Mesothelial cell of epicardium (in vitro differentiated cells): ENCODE data around the gene PALD1. TPM values are rescaled to one million over a fixed set of nuclear protein-coding genes. Genes with fewer than 3 reads are reported as not detected.

ENCODE experiments used
- DNase-seq, 2 experiments: peaks; one replicate each; pipeline ENCODE4 v3.0.0; 2021; ENCODE audit warnings: low spot score in 2 of 2; ENCODE audit not compliant: unreplicated experiment in 2 of 2
- H3K27ac Mint-ChIP-seq: 2 replicates; pipeline ENCODE4 v1.8.0; 2021; ENCODE audit warnings: mixed read lengths
- H3K27me3 Mint-ChIP-seq: 2 replicates; pipeline ENCODE4 v1.8.0; 2021; ENCODE audit warnings: low read depth, mixed read lengths
- H3K36me3 Mint-ChIP-seq: 2 replicates; pipeline ENCODE4 v1.8.0; 2021; ENCODE audit warnings: mixed read lengths
- H3K4me1 Mint-ChIP-seq: 2 replicates; pipeline ENCODE4 v1.8.0; 2021; ENCODE audit warnings: mixed read lengths
- H3K4me3 Mint-ChIP-seq: 2 replicates; pipeline ENCODE4 v1.8.0; 2021; ENCODE audit warnings: mild to moderate bottlenecking, moderate library complexity, mixed read lengths
- H3K9me3 Mint-ChIP-seq: 2 replicates; pipeline ENCODE4 v1.8.0; 2021; ENCODE audit warnings: mixed read lengths
- total RNA-seq: library from RNA; stranded (reverse); gene quantifications from 3 replicates; pipeline ENCODE4 v1.2.1, GENCODE V29; 2021
- TF ChIP-seq, protein P1 (sequence below): fragments of 200-600 bp; sonication (generic); IDR thresholded peaks from one replicate; pipeline ENCODE4 v1.5.0; 2021; ENCODE audit warnings: antibody characterized with exemption; ENCODE audit not compliant: unreplicated experiment

PALD1 gene
- total RNA-seq, 1 donor from 2014 or later: 4.9 TPM

DNA sequence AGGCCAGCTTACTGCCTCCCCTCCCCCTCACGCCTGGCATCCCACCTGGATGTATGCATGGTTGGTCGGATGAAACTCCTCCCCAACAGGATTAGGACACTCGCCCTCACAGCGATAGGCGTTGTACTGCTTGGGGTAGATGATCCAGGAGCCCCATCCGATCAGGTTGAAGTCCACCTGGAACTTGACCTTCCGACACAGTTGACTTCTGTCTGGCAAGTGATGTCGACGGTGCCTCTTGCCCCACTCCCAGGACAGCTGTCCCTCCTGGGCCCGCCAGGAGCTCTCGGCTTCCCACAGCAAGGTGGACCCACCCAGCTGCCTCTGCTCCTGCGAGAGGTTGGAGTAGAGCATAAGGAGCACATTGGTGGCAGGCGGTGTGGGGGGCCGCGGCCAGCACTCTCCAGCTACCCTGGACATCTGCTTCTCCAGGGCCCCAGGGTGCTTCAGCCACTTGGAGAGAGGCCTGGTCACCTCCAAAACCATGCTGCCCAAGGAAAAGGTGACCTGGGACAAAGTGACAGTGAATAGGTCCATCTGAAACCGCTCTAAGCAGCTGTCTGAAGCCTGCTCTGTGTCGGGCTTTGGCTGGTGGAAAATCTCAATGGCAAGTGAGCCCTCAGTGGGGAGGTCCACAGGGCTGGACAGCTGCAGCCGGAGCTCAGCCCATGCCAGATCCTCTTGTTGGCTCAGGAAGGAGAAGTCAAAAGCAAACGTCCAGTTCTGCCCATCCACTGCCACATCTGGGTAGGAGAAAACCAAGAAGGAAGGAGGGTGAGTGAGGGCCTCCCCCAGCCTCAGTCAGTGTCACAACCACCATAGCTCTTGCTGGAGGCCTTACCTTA lies 43.1 kb upstream of the PALD1 start:
- peaks cover 39% of the 10 kb centered on the region for H3K27me3 Mint-ChIP-seq
- peaks cover 3% of the 10 kb centered on the region for H3K4me1 Mint-ChIP-seq
- TF ChIP-seq, protein P1, sequence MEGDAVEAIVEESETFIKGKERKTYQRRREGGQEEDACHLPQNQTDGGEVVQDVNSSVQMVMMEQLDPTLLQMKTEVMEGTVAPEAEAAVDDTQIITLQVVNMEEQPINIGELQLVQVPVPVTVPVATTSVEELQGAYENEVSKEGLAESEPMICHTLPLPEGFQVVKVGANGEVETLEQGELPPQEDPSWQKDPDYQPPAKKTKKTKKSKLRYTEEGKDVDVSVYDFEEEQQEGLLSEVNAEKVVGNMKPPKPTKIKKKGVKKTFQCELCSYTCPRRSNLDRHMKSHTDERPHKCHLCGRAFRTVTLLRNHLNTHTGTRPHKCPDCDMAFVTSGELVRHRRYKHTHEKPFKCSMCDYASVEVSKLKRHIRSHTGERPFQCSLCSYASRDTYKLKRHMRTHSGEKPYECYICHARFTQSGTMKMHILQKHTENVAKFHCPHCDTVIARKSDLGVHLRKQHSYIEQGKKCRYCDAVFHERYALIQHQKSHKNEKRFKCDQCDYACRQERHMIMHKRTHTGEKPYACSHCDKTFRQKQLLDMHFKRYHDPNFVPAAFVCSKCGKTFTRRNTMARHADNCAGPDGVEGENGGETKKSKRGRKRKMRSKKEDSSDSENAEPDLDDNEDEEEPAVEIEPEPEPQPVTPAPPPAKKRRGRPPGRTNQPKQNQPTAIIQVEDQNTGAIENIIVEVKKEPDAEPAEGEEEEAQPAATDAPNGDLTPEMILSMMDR: no peak
- H3K36me3 Mint-ChIP-seq: peaks cover 4% of the 10 kb centered on the region
- no peaks in the 10 kb centered on the region for H3K9me3 Mint-ChIP-seq
- H3K27ac Mint-ChIP-seq: no peak overlapping the region
- no peak for DNase-seq
- no peak overlapping the region for H3K4me3 Mint-ChIP-seq

DNA sequence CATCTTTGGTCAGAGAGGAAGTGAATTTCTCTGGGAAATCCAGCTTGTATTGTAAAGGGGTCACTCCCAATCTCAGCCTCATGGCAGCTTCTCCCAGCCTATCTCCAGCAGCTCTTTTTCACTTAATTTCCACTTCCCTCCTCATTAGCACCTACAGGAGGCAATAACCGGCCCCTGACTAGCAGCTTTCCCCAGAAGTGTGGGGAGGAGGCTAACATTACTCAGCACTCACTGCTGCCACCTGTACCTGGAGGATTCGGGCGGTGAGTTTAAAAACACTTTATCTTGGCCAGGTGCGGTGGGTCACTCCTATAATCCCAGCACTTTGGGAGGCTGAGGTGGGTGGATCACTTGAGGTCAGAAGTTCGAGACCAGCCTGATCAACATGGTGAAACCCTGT lies 40.8 kb upstream of the PALD1 start:
- Mint-ChIP-seq H3K4me3 (no peak overlapping the region), H3K36me3 (peaks cover 4% of the 10 kb centered on the region), H3K27ac (no peak overlapping the region), H3K4me1 (peaks cover 14% of the 10 kb centered on the region), H3K9me3 (no peaks in the 10 kb centered on the region), H3K27me3 (peaks cover 61% of the 10 kb centered on the region)
- DNase-seq: no peak
- TF ChIP-seq, protein P1: no peak

DNA sequence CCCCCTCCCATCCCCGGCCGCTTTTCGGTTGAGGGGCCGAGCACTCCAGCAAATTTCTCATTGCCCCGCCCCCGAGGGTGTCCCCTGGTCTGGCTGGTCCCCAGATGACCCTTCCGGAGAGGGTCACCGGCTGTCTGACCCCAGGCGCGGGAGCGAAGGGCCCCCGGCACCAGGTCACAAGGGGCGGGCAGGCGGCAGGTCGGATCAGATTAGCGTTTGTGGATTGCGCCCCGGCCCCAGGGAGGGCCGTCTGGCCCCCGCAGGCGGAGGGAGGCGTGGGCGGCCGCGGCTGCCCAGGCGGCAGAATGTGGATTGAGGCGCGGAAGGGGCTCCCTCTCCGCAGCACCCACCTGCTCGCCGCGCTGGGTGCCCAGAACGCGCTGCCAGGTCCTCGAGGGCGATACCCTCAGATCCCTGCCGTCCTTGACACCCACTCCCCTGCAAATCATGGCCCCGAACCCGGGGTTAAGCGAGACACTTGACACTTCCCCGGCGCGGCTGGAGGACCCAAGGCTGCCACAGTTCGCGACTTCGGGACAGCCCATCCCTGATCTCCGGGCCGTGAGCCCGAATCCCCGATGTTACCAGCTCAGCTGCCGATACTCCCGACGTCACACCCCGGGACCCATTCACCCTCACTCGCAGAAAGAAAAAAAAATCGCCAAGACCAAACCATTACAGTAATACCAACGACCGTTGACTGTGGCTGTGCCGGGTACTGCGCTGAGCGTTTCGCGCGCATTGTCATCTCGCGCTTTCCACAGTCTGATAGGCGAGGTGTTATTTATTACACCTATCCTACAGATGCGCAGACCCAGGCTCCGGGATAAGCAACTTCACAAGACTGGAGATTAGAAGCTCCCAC lies 38.0 kb upstream of the PALD1 start:
- Mint-ChIP-seq H3K4me3 (peak overlapping the region; percentile 56), H3K27ac (no peak overlapping the region), H3K36me3 (peaks cover 4% of the 10 kb centered on the region), H3K9me3 (no peaks in the 10 kb centered on the region), H3K27me3 (peaks cover 72% of the 10 kb centered on the region), H3K4me1 (peaks cover 16% of the 10 kb centered on the region)
- TF ChIP-seq, protein P1: no peak
- no peak for DNase-seq

DNA sequence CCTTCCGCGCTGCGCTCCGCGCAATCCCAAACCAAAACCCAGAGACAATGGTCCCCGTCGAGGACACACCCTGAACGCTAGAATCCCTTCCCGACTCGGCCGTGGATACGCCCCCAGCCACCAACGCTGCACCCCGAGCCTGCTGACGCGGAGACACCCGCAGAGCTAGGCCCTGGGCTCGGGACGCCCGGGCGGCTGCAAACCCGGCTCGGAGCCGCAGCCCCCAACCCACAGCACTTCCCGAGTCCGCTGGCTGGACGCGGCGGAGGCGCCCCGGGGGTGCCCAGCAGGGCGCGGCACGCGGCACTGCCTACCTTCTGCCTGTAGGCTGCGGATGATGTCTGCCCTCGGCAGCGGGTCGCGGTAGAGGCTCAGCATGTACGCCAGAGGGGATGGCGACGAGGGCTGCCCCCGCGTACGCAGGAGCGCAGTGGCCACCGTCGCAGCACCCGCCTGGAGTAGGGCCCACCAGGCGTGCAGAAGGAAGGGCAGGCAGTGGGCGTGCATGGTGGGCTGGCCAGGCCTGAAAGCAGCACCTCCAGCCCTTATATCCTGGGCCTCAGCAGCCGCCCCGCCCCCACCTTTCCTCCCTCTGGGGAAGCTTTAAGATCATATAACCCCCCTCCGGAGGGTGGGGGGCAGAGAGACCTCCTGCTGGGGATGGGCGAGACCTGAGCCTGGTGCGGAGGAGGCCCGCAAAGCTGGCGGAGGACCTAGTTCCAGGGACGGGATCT lies 37.2 kb upstream of the PALD1 start, which contains the start of gene NODAL:
NODAL (minus strand) TSS at position 521 of the 734 bp plus-strand sequence; CDS start at position 507, 14 bp downstream.
- peak within 1 kb of the TSS; percentile 56 for H3K4me3 Mint-ChIP-seq
- peaks cover 72% of the 10 kb centered on the region for H3K27me3 Mint-ChIP-seq
- H3K36me3 Mint-ChIP-seq: peaks cover 3% of the 10 kb centered on the region
- H3K4me1 Mint-ChIP-seq: peaks cover 21% of the 10 kb centered on the region
- TF ChIP-seq, protein P1: peak; percentile 24
- no peak within 1 kb of the TSS for H3K27ac Mint-ChIP-seq
- no peaks in the 10 kb centered on the region for H3K9me3 Mint-ChIP-seq
- no peak for DNase-seq

DNA sequence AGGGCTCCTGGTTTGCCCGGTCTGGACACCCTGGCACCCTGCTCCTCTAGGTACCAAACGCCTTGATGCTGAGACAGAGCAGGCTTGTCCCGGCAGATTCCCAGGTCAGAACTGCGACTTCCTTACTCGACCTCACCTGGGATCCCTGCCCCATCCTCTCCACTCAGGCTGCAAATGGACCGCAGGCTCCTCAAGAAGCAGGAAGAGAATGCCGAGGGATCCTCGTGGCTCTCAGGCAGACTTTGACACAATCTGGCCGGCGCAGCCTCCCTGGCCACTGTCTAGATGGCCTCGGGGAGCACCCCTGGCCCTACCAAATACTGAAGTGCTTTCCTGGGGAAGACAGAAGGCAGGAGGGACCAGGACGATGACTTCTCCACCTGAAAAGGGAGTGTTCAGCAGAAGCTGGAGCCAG lies 36.7 kb upstream of the PALD1 start:
- peaks cover 21% of the 10 kb centered on the region for H3K4me1 Mint-ChIP-seq
- H3K4me3 Mint-ChIP-seq: peak overlapping the region; percentile 33

More for the DNA sequence above, 36.7 kb upstream of the PALD1 start:
- no peak for DNase-seq
- TF ChIP-seq, protein P1: no peak
- H3K9me3 Mint-ChIP-seq: no peaks in the 10 kb centered on the region
- H3K27ac Mint-ChIP-seq: no peak overlapping the region
- H3K27me3 Mint-ChIP-seq: peaks cover 68% of the 10 kb centered on the region
- H3K36me3 Mint-ChIP-seq: peaks cover 3% of the 10 kb centered on the region
